ENCODE results near the gene CLIC5. TPM values are rescaled to one million over a fixed set of nuclear protein-coding genes. Genes with fewer than 3 reads are reported as not detected.
"Not testable (repeated sequence)": the region's sequence is repeated elsewhere in the genome, so short reads cannot be mapped to it uniquely, and the experiment has no call there.

CLIC5 gene
- total RNA-seq, 1 experiment from 2014 or later = not detected

DNA sequence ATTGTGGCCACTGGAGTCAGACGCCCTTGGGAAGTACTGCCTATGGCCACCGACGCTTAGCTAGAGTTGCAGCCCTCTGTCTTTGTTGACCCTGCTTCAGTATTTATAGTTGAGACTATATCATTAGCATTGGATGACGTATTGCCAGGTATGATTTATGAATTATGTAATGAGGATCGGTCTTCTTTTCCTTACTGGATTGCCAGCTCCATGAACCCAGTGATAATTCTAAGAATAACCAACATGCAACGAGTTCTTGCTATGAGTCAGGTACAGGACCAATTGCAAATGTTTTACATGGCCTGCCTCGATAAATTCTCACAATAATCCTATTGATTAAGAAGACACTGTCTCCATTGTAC is 63.5 kb downstream of the CLIC5 start:
- in situ Hi-C loops (cut with HindIII; ENCODE audit: low pct_unique_long_range_greater_than_20kb, low sequenced_read_pairs) = no loop called here
- DNase-seq (ENCODE audit: low read depth) = no peak

DNA sequence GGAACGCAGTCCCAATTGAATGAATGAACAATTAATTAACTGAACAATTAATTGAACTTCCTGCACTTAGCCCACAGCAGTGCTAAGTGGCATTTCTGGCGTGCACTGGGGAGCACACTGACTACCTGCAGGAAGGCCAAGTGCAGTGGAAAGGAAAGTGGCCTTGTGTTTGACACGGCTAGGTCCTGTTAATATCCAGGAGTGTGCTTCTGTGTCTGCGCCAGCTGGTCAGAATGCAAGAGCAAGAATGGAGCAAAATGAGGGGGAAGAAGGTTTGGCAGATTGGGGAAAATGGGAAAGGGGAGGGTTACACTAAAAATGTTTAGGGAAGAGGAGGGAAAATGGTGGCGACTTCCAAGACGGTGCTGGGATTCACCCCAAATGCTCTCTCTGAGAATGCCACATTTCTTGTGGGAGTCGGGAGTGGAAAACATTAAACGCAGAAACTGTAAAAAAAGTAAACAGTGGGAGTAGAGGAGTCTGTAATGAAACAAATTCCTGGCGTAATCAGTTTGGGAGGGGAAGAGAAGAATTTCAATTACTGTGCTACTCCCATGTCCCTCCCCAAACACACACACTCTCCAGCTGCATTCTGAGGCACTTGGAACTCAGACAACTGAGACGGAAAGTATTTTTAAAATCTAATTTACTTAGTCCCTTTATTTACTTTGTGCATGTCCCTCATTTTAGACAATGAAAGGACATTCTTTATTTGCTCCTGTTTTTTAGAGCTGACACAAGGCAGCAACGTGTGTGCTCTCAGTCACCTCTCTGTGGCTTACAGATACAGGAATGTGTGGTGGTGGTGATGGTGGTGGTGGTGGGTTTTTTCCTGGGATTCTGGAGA is 64.1 kb downstream of the CLIC5 start:
- no peak for DNase-seq (ENCODE audit: low read depth)
- in situ Hi-C loops (cut with HindIII; ENCODE audit: low pct_unique_long_range_greater_than_20kb, low sequenced_read_pairs) = no loop called here

DNA sequence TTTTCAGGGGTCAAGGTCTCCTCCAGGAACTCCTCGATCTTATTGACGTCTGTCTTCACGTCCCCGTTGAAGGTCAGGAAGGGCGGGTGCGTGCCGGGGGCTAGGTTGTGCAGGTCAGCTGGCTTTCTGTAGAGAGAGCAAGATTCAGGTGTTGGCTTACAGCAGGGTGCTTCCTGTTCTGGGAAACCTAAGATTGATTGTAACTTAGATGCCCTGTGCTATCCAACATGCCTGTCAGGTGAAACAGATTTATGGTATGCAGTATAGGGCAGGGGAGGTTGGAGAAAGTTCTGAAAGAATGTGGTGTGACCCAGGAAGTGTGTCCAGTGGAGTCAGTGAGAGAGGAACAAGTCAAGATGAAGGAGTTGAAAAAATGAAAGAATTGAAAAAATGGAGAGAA is 66.4 kb downstream of the CLIC5 start:
- DNase-seq (ENCODE audit: low read depth) = no peak
- in situ Hi-C loops (cut with HindIII; ENCODE audit: low pct_unique_long_range_greater_than_20kb, low sequenced_read_pairs) = no loop called here

DNA sequence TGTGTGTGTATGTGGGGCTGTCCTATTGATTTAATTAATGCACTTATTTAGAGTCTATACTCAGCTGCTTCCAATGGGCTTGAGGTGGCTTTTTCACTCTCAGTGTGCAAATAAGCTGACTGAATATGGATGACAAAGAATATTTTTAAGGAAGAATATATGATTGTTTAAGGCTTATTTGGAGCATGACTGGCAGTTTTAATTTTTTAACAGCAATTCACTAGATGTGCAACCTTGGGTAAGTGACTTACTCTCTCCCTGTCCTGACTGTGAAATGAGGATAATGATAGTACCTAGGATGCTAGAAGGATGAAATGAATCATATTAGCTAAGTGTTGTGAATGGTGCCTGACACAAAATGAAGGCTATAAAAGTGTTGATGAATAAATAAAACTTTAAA is 67.9 kb downstream of the CLIC5 start:
- no peak for DNase-seq (ENCODE audit: low read depth)
- in situ Hi-C loops (cut with HindIII; ENCODE audit: low pct_unique_long_range_greater_than_20kb, low sequenced_read_pairs) = no loop called here

DNA sequence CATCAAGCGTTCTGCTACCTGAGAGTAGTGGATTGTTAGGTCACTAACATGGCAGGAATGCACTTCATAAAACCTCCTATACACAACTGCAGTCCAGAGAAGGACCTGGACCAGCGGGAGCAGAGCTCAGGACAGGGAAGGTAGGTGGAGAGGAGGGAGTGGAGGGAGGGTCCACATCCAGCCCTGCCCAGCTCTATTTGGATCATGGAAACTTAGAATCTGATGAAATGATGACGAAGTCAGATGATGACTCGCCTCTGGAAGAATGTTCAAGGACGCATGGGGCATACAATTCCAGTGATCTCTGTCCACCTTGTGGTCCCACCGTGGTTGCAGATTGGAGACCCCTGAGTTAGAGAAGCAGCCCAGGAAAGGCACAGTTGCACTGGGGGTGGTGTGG is 68.8 kb downstream of the CLIC5 start:
- no peak for DNase-seq (ENCODE audit: low read depth)
- in situ Hi-C loops (cut with HindIII; ENCODE audit: low pct_unique_long_range_greater_than_20kb, low sequenced_read_pairs) = no loop called here

DNA sequence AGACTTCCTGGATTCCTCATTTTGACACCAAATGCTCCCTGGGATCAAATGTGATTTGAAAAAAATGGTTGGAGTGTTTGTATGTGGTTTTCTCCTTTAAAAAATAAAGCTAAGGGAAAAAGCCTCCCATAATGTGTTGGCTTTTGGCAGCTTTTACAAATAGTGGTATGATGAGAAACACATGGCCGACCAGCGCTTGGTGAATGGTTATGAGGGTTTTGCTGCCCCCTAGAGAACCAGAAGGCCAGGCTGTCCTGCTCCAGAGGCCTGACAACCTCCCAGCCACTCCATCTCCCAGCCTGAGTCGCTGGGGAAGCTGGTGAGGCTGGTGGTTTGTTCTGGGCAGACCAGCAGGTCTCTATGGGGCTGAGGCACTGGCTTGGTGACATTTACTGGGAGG is 69.3 kb downstream of the CLIC5 start:
- in situ Hi-C loops (cut with HindIII; ENCODE audit: low pct_unique_long_range_greater_than_20kb, low sequenced_read_pairs) = no loop called here
- no peak for DNase-seq (ENCODE audit: low read depth)

DNA sequence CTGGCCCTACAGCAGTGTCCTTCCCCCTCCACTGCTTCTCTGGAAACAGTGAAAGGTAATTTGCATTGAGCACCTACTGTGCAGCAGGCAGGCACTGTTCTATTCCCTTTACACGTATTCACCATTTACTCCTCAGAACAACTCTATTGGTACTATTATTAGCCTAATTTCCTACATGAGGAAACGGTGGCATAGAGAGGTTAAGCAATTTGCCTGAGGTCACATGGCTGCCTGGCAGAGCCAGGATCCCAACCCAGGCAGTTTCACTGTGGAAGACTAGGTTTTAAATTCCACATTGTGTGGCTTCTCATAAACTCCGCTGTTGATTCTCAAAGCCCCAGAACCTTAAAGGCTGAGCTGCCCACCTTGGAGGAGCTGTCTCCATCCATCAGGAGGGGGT is 72.7 kb downstream of the CLIC5 start:
- no peak for DNase-seq (ENCODE audit: low read depth)
- in situ Hi-C loops (cut with HindIII; ENCODE audit: low pct_unique_long_range_greater_than_20kb, low sequenced_read_pairs) = no loop called here

DNA sequence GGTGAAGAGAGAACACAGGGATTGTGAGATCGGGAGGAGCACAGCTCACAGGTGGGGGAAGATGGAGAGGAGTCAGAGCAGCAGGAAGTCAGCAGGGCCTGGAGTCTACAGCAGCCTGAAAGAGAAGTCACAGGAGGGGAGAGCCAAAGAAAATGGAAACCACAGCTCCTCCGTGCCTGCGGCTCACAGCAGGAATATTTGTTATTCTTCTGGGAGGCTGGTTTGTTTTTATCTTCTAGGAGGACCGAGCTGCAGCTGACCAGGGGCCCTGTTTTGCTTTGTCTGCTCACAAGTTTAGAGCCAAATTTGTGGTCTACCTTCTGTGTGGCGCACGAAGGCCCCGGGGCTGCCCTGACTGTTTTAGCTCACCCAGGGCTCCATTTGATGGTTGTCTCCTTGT is 81.8 kb downstream of the CLIC5 start:
- DNase-seq (ENCODE audit: low read depth) = no peak

DNA sequence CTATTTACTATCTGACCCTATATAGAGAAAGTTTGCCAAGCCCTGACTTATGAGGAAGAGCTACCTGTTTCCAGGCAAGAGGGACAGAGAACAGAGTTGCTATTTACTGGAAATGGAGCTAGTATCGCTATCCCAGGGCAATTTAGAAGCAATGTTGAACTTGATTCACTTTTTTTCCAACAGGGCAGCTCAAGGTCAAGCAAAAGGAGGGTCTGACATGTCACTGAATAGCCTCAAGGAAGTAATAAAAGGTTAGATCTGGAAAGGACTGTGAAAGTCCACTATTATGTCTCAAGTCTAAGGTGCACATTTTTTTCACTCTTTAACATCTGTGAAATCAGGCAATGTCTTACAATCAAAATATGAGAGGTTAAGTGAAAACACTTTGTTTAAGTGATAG is 84.4 kb downstream of the CLIC5 start:
- no peak for DNase-seq (ENCODE audit: low read depth)
- in situ Hi-C loops (cut with HindIII; ENCODE audit: low pct_unique_long_range_greater_than_20kb, low sequenced_read_pairs) = no loop called here

More for the DNA sequence above, 81.8 kb downstream of the CLIC5 start:
- in situ Hi-C loops (cut with HindIII; ENCODE audit: low pct_unique_long_range_greater_than_20kb, low sequenced_read_pairs) = no loop called here

DNA sequence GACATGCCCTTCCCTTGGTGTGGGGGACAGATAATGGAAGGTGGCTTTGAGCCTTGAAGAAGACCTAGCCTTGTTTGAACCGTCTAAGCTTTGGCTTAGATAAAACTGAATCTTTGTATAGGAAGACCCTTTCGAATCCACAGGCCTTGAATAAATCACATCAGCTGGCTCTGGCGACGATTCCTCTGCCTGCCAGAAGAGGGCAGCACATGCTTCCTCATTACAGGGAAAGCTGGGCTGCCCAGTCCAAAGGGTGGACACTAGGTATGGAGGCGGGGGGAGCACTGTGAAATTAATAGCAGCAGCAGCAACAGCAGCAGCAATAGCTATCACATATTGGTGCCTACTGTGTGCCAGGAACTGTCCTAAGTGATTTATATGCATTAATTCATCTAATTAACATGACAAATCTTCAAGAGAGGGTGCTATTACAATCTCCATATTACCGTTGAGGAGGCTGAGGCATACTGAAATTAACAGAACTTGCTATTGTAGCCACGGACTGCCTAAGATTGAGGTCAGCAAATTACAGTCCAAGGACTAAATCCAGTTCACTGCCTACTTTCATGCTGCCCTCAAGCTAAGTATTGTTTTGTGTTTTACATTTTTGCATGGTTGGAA is 85.1 kb downstream of the CLIC5 start:
- in situ Hi-C loops (cut with HindIII; ENCODE audit: low pct_unique_long_range_greater_than_20kb, low sequenced_read_pairs) = no loop called here
- peak; percentile 56 for DNase-seq (ENCODE audit: low read depth)

DNA sequence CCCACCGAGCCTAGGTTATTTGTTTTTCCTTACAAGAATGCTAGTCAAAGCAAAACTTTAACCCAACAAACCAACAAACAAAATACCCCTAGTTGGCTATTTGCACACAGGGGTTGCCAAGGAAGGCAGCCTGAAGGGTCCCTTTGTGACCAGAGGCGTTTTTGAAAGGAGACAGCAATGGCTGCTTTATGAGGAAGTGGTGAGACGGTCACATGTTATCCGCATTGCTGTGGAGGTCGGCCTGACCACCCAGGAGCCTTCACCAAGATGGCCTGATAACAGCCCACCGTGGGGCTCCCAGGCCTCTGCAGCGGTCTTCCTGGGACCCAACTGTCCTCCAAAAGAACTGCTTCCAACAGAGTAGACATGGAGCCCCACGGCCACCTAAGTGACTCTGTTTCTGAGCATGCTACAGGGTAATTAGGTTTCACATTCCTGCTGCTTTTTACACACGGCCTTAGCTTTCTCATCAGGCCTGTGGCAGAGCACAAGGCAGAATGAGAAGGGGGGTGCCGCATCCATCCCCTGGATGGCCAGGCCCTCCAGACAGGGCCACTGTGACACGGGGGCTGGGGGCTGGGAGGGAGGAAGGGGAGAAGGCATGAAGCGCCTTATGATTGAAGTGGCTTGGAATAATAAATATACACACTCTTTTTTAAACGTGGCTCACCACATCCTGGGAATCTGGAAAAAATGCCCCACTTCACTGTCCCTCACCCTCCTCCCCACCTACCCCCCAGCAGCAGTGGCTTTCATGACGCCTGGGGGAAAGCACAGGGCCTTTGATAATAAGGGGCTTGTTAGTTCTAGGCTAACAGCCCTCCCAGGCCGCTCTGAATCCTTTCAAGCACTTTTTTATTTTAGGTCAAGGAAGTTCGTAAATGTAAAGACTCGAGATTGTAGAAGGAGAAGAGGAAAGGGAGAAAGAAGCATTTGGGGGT is 86.0 kb downstream of the CLIC5 start:
- in situ Hi-C loops (cut with HindIII; ENCODE audit: low pct_unique_long_range_greater_than_20kb, low sequenced_read_pairs) = no loop called here
- no peak for DNase-seq (ENCODE audit: low read depth)

DNA sequence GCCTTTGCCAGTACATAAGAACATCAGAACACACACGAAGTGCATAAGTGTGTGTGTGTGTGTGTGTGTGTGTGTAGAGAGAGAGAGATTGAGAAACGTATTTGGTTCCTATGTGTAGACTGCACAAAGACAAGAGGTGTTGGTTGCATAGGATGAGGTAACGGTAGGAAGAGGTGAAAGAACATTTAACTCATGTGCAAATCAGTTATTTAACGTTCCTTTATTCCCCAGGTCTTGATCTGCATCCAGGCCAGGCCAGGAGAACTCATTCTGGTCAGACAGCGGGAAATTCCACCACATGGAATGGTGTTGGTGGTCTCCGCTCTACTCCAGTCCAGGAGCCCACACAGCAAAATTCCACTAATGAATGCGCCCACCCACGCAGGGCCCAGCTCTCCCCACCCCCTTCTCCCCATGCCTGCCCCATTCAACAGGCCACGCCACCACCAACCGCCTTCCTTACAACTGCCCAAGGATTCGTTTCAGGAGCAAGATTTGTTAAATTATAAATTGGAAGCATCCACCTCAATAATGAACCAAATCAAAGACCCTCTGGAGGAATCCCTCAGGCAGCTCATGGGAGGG is 86.8 kb downstream of the CLIC5 start:
- in situ Hi-C loops (cut with HindIII; ENCODE audit: low pct_unique_long_range_greater_than_20kb, low sequenced_read_pairs) = no loop called here

DNA sequence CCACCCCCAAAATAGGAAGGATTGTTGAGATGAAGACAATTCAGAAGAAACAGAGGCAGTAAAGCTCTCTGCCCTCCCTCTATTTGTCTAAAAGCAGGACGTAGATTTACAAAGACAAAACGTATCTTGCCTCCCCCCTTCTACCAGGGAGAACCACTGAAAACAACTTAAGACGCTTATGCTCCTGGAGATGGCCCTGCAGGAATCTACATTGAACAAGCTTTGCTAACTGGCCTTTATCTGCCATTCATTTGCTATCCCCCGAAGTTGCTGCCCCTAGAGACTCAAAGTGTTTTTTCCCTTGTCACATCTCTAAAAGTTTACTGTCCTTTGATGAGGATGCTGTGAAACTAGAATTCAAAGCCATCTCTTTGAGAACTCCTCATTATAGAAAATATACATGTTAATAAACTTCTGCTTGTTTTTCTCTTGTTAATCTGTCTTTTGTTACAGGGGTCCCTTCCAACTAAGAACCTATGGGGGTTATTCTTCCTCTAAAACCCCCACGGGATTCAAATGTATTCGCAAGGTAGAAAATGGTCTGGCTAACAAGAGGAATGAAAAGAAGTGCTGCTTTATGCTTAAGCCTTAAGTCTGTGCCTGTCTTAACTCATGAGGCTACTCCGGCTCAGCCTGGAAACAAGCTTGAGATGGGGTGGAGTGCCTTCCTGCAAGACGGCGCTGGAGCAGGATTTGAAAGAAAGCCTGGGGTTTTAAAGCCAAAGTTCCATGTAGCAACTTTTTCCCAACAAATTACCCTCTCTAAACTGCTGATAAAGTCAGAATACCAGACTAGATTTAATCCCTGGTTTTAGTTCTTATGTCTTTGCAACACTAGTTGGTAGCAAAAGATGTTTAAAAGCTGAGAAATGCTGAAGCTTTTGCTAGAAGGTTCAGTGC is 88.0 kb downstream of the CLIC5 start:
- in situ Hi-C loops (cut with HindIII; ENCODE audit: low pct_unique_long_range_greater_than_20kb, low sequenced_read_pairs) = no loop called here
- no peak for DNase-seq (ENCODE audit: low read depth)

More for the DNA sequence above, 86.8 kb downstream of the CLIC5 start:
- no peak for DNase-seq (ENCODE audit: low read depth)

DNA sequence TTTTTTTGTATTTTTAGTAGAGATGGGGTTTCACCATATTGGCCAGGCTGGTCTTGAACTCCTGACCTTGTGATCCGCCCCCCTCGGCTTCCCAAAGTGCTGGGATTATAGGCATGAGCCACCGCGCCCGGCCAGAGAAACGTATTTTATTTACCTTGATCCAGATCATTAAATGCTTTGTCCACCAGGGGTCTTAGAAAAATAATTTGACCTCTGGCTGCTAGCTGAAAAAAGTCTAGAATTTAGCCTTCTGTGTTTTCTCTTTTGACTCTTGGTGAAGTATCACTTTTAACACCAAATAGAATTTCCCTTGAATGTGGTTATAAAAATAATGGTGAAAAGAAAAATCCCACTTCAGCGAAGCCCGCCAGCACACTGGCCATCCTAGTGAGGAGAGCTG is 89.2 kb downstream of the CLIC5 start:
- in situ Hi-C loops (cut with HindIII; ENCODE audit: low pct_unique_long_range_greater_than_20kb, low sequenced_read_pairs); DNase-seq (ENCODE audit: low read depth): not testable (repeated sequence)

DNA sequence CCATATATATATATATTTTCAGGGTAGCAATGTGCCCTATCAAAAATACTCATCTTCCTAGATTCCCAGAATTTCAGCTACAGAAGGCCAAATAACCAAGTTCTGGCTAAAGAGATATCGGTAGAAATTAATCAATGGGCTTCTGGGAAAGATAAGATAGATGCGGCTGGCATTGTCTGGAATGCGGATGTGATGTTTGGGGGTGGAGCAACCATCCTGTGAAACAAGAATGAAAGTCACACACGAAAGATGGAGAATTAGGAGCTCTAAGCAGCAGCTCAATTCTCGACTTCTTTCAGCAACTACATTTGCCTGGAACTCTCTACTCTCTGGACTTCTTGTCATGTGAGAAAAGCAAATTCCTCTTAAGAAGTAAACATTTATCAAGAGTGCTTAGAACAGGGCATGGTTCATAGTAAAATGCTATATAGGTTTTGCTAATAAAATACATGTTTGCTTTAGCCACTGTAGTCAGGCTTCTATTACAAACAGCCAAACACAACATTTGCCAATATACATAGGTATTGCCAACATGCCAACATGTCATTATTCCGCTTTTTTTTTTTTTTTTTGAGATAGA is 90.8 kb downstream of the CLIC5 start:
- no peak for DNase-seq (ENCODE audit: low read depth)
- in situ Hi-C loops (cut with HindIII; ENCODE audit: low pct_unique_long_range_greater_than_20kb, low sequenced_read_pairs) = no loop called here

DNA sequence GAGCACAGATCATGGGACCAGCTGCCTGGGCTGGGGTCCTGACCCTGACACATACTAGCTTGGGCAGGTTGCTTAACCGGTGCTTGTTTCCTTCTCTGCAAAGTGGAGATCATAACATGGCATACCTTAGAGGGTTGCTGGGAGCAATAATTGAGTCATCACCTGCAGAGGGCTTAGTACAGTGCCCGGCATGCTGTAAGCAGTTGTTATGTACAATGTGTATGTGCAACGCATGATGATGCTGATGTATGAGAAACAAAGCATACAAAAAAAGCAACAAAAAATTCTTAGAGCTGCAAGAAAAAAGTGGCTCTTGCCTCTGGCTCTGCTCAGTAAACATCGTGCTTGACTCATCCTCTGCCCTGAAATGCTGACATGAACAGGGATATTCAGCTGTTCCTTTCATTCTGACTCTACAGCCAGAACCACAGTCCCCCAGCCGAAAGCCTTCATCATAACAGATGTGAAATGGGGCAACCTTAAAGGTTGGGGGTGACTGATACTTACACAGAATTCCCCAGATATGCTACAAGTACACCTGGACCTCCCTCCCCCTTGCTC is 91.7 kb downstream of the CLIC5 start:
- in situ Hi-C loops (cut with HindIII; ENCODE audit: low pct_unique_long_range_greater_than_20kb, low sequenced_read_pairs) = no loop called here
- no peak for DNase-seq (ENCODE audit: low read depth)

DNA sequence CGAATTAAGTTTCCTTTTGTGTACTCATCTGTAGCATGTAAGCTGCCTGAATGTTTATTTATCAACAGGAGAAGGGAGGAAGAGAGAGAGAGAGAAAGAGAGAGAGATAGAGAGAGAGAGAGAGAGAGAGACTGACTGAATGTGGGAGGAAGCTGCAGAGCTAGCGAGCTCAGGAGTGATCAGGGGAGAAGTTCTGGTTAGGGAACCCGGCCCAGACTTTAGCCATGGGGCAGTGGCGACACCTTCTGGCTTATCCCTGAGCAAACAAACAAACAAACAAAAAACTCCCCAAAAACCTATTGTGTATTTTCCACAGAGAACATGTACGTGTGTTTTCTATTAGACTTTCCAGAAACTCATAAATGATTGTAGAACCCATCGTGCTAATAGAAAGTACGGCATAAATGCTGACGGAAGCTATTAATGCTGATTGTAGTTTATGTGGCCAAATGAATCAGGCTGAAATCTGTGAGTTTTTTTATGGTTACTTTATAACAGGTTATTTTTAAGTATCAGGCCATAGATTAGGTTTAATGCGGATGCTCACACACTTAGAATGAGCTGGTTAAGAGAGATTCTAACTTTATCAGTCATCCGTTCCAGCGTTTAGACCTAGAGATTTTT is 92.8 kb downstream of the CLIC5 start:
- peak; percentile 33 for DNase-seq (ENCODE audit: low read depth)
- in situ Hi-C loops (cut with HindIII; ENCODE audit: low pct_unique_long_range_greater_than_20kb, low sequenced_read_pairs) = no loop called here
